Measurements from ENCODE around the gene TBC1D17. TPM values are rescaled to one million over a fixed set of nuclear protein-coding genes. Genes with fewer than 3 reads are reported as not detected.

The TBC1D17 gene
- total RNA-seq, 1 donor from 2014 or later = 44.6 TPM

- Histone ChIP-seq H3K9me3 (no peaks in the 10 kb centered on the region), H3K27ac (no peak overlapping the region), H3K4me3 (no peak overlapping the region), H3K36me3 (peaks cover 58 to 72% of the 10 kb centered on the region in 2 donors), H3K27me3 (no peaks in the 10 kb centered on the region), H3K4me1 (peaks cover 4 to 10% of the 10 kb centered on the region in 2 donors)
- no peak for TF ChIP-seq CTCF (IDR thresholded peaks at IDR 0.05)
- intact Hi-C loops (cut with DNase I) = loop anchor here (10.0 kb wide), 1 partner anchor 1222 kb away; the partner anchor contains the start of gene DBP
- no peak for DNase-seq (ENCODE audit: low spot score in 2 of 2)
Measured at GRCh38 chr19:49856574-49857021, 20.9 kb upstream of the TBC1D17 start.

- no peak for DNase-seq (ENCODE audit: low spot score in 2 of 2)
- intact Hi-C loops (cut with DNase I) = loop anchor here (10.0 kb wide), 1 partner anchor 1222 kb away; the partner anchor contains the start of gene DBP
- Histone ChIP-seq H3K27me3 (no peaks in the 10 kb centered on the region), H3K9me3 (no peaks in the 10 kb centered on the region), H3K4me3 (no peak overlapping the region), H3K27ac (no peak overlapping the region), H3K4me1 (peaks cover 1 to 6% of the 10 kb centered on the region in 2 donors), H3K36me3 (peaks cover 64 to 78% of the 10 kb centered on the region in 2 donors)
- no peak for TF ChIP-seq CTCF (IDR thresholded peaks at IDR 0.05)
Measured at GRCh38 chr19:49857061-49857837, 20.3 kb upstream of the TBC1D17 start.

GRCh38 chr19:49857838-49858087 lies 19.7 kb upstream of the TBC1D17 start:
- DNase-seq (ENCODE audit: low spot score in 2 of 2) = no peak
- intact Hi-C loops (cut with DNase I) = loop anchor here (10.0 kb wide), 1 partner anchor 1223 kb away; the partner anchor contains the start of gene DBP
- Histone ChIP-seq H3K9me3 (no peaks in the 10 kb centered on the region), H3K27me3 (no peaks in the 10 kb centered on the region), H3K4me3 (no peak overlapping the region), H3K4me1 (peaks cover 0 to 1% of the 10 kb centered on the region in 2 donors), H3K36me3 (peaks cover 69 to 79% of the 10 kb centered on the region in 2 donors), H3K27ac (no peak overlapping the region)
- no peak for TF ChIP-seq CTCF (IDR thresholded peaks at IDR 0.05)

- Histone ChIP-seq H3K27ac (peak overlapping the region in 1 of 2 donors; percentile 29), H3K9me3 (no peaks in the 10 kb centered on the region), H3K4me3 (no peak overlapping the region), H3K4me1 (no peaks in the 10 kb centered on the region), H3K27me3 (no peaks in the 10 kb centered on the region), H3K36me3 (peaks cover 70 to 85% of the 10 kb centered on the region in 2 donors)
- intact Hi-C loops (cut with DNase I) = loop anchor here (10.0 kb wide), 1 partner anchor 1224 kb away; the partner anchor contains the start of gene DBP
- no peak for DNase-seq (ENCODE audit: low spot score in 2 of 2)
- TF ChIP-seq CTCF (IDR thresholded peaks at IDR 0.05) = no peak
Measured at GRCh38 chr19:49858088-49858985, 19.2 kb upstream of the TBC1D17 start.

- Histone ChIP-seq H3K4me1 (no peaks in the 10 kb centered on the region), H3K27ac (peak overlapping the region in 1 of 2 donors; percentile 52), H3K9me3 (no peaks in the 10 kb centered on the region), H3K27me3 (no peaks in the 10 kb centered on the region), H3K4me3 (no peak overlapping the region), H3K36me3 (peaks cover 74 to 89% of the 10 kb centered on the region in 2 donors)
- intact Hi-C loops (cut with DNase I) = loop anchor here (10.0 kb wide), 1 partner anchor 1225 kb away; the partner anchor contains the start of gene DBP
- TF ChIP-seq CTCF (IDR thresholded peaks at IDR 0.05) = no peak
- no peak for DNase-seq (ENCODE audit: low spot score in 2 of 2)
Measured at GRCh38 chr19:49859682-49860335, 17.7 kb upstream of the TBC1D17 start.

All from ascending aorta (tissue), 2 donors.